Thoracic aorta (tissue), 2 donors: ENCODE measurements around the gene RPRD2. TPM values are rescaled to one million over a fixed set of nuclear protein-coding genes. Genes with fewer than 3 reads are reported as not detected.

ENCODE experiments used
- ATAC-seq: fragments of 150-250 bp; one replicate; pipeline ENCODE4 v1.8.0; 2017; ENCODE audit warnings: low read depth; ENCODE audit not compliant: insufficient number of reproducible peaks, low FRiP score
- DNase-seq: peaks from one replicate; pipeline ENCODE4 v3.0.0-alpha.2; 2020; ENCODE audit warnings: low spot score
- H3K27ac ChIP-seq, 2 donors: fragments of 200-600 bp; sonication (generic); 1 replicate in 1 of 2; 2 replicates in 1 of 2; pipeline ENCODE4 v1.5.1; 2016; ENCODE audit warnings: mild to moderate bottlenecking in 2 of 2, moderate library complexity in 2 of 2
- H3K27me3 ChIP-seq: fragments of 200-600 bp; sonication (generic); replicated peaks from 2 replicates; pipeline ENCODE4 v1.6.0; 2016; ENCODE audit warnings: mild to moderate bottlenecking; ENCODE audit not compliant: insufficient read depth
- H3K36me3 ChIP-seq: fragments of 200-600 bp; sonication (generic); one replicate; pipeline ENCODE4 v1.5.1; 2016
- H3K4me1 ChIP-seq, 2 donors: fragments of 200-600 bp; sonication (generic); 1 replicate in 1 of 2; 2 replicates in 1 of 2; pipeline versions ENCODE4 v1.5.1 to v1.6.0; 2016; ENCODE audit warnings: low read depth in 2 of 2, mild to moderate bottlenecking in 1 of 2; ENCODE audit not compliant: control insufficient read depth in 1 of 2
- H3K4me3 ChIP-seq: fragments of 200-600 bp; sonication (generic); 2 replicates; pipeline ENCODE4 v1.5.1; 2016; ENCODE audit warnings: mild to moderate bottlenecking
- H3K9me3 ChIP-seq: fragments of 200-600 bp; sonication (generic); 2 replicates; pipeline ENCODE4 v1.5.1; 2016
- CTCF ChIP-seq: fragments of 200-600 bp; sonication (generic); IDR thresholded peaks from one replicate; pipeline ENCODE4 v1.5.1; 2019; ENCODE audit warnings: antibody characterized with exemption
- total RNA-seq, 2 donors: library from RNA; depleted of rRNA; stranded (reverse); fragments of >200 nt; gene quantifications; one replicate each; pipeline versions ENCODE4 v1.1.0 to v1.2.3, GENCODE V29; 2016

RPRD2 gene
- total RNA-seq, 2 donors from 2014 or later = 19.5 to 28.4 TPM

DNA sequence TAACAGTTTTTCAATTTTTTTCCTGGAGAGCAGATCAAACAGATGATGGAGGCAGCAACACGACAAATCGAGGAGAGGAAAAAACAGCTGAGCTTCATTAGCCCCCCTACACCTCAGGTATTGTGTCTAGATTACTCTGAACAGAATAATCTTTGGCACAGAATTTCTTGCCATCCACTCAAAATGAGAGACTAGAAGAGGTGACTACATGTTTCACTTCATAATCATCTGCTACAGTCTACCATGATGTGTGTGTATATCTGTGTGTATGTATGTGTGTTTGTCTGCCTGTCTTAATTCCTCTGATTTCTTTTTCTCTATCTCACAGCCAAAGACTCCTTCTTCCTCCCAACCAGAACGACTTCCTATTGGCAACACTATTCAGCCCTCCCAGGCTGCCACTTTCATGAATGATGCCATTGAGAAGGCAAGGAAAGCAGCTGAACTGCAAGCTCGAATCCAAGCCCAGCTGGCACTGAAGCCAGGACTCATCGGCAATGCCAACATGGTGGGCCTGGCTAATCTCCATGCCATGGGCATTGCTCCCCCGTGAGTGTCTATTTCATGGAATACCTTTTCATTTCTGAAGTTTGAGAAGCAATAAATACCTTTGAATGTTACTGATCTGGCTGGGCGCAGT lies 31.2 kb upstream of the RPRD2 start:
- DNase-seq (no peak), ATAC-seq (no peak)
- H3K27me3 ChIP-seq = no peaks in the 10 kb centered on the region
- H3K36me3 ChIP-seq = peaks cover 73% of the 10 kb centered on the region
- no peaks in the 10 kb centered on the region for H3K9me3 ChIP-seq
- no peak overlapping the region for H3K4me3 ChIP-seq
- H3K27ac ChIP-seq = no peak overlapping the region
- no peaks in the 10 kb centered on the region for H3K4me1 ChIP-seq
- no peak for TF ChIP-seq CTCF

- no peak overlapping the region for H3K27ac ChIP-seq
- DNase-seq (no peak), ATAC-seq (no peak)
- no peaks in the 10 kb centered on the region for H3K27me3 ChIP-seq
- no peaks in the 10 kb centered on the region for H3K4me1 ChIP-seq
- peaks cover 59% of the 10 kb centered on the region for H3K36me3 ChIP-seq
- TF ChIP-seq CTCF = no peak
- H3K4me3 ChIP-seq = no peak overlapping the region
- H3K9me3 ChIP-seq = no peaks in the 10 kb centered on the region
Measured at GRCh38 chr1:150346316-150346715, 17.6 kb upstream of the RPRD2 start.

- Histone ChIP-seq H3K27me3 (no peaks in the 10 kb centered on the region), H3K27ac (no peak overlapping the region), H3K36me3 (peaks cover 37% of the 10 kb centered on the region), H3K4me1 (no peaks in the 10 kb centered on the region), H3K4me3 (no peak overlapping the region), H3K9me3 (no peaks in the 10 kb centered on the region)
- no peak for TF ChIP-seq CTCF
- no peak for DNase-seq
- no peak for ATAC-seq
Measured at GRCh38 chr1:150352866-150353265, 11.1 kb upstream of the RPRD2 start.

DNA sequence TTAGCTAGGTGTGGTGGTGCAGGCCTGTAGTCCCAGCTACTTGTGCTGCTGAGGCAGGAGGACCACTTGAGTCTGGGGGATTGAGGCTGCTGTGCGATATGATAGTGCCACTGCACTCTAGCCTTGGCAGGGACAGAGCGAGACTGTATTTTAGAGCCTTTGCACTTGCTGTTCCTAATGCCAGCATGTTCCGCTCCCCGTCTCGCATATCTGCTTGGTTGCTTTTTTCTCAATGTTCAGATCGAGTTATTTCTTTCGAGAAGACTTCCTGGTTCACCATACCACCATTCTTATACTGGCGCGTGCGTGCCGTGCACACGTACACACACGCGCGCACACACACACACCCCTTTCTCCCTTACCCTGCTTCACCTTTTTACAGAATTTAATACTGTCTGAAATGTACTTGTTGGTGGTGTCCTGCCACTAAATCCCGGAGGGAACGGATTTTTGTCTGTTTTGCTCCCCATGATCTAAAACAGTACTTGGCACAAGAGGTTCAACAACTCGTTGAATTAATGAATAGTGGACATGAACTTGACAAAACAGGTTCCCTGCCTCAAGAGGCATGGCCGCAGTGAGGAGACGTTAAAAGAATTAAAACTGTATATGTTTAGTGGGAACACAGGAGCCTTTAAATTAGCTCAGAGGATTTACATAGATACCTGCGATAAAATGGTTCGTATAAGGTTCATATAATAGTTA lies 1.1 kb upstream of the RPRD2 start:
- no peaks in the 10 kb centered on the region for H3K9me3 ChIP-seq
- ATAC-seq (peak; percentile 12), DNase-seq (no peak)
- no peaks in the 10 kb centered on the region for H3K27me3 ChIP-seq
- peak overlapping the region; percentile 90 to 93 for H3K27ac ChIP-seq
- peaks cover 0 to 5% of the 10 kb centered on the region in 2 donors for H3K4me1 ChIP-seq
- peak overlapping the region; percentile 77 for H3K4me3 ChIP-seq
- no peak for TF ChIP-seq CTCF
- H3K36me3 ChIP-seq = no peaks in the 10 kb centered on the region

GRCh38 chr1:150364231-150365003 lies 470 bp downstream of the RPRD2 start:
- Histone ChIP-seq H3K27me3 (no peaks in the 10 kb centered on the region), H3K9me3 (no peaks in the 10 kb centered on the region), H3K36me3 (no peaks in the 10 kb centered on the region), H3K4me3 (peak overlapping the region; percentile 77), H3K4me1 (peaks cover 0 to 5% of the 10 kb centered on the region in 2 donors), H3K27ac (peak overlapping the region; percentile 90 to 93)
- DNase-seq = peak; percentile 15
- peak; percentile 18 for ATAC-seq
- TF ChIP-seq CTCF = peak; percentile 22
